K562 (cell line): Measurements from ENCODE around the gene MYL4. TPM values are rescaled to one million over a fixed set of nuclear protein-coding genes. Genes with fewer than 3 reads are reported as not detected.

Source experiments
- ATF1 ChIP-seq, 2 experiments: fragments of 450-650 bp in 1 of 2; IDR thresholded peaks; 2 replicates each; pipeline ENCODE4 v1.6.1; 2016; ENCODE audit warnings: missing compliant biosample characterization in 1 of 2, missing genetic modification characterization in 1 of 2
- CBFA2T3 ChIP-seq: fragments of 450-650 bp; IDR thresholded peaks from 2 replicates; pipeline ENCODE4 v1.6.1; 2017
- CBX8 ChIP-seq: fragments of 200-600 bp; sonication (generic); IDR thresholded peaks from 2 replicates; pipeline ENCODE4 v1.6.1; 2012; ENCODE audit warnings: borderline replicate concordance, mixed run types, low read depth, mild to moderate bottlenecking, moderate library complexity, mixed read lengths, low read length, control low read depth, inconsistent platforms; ENCODE audit not compliant: poor library complexity, severe bottlenecking; ENCODE audit errors: extremely low read depth
- ETS1 ChIP-seq: conservative IDR thresholded peaks from 2 replicates; pipeline ENCODE4 v1.6.1; 2011; ENCODE audit warnings: low read depth, mild to moderate bottlenecking, low read length; ENCODE audit not compliant: control insufficient read depth
- HDAC8 ChIP-seq: fragments of 450-650 bp; IDR thresholded peaks from 2 replicates; pipeline ENCODE4 v1.6.1; 2016; ENCODE audit warnings: mild to moderate bottlenecking, missing genetic modification characterization, moderate library complexity, missing compliant biosample characterization
- HMG20A ChIP-seq: fragments of 450-650 bp; formaldehyde crosslinking; conservative IDR thresholded peaks from 2 replicates; pipeline ENCODE4 v1.4.0; 2020; ENCODE audit warnings: mild to moderate bottlenecking, mixed read lengths
- JUND ChIP-seq, 2 experiments: IDR thresholded peaks; 2 replicates in 1 of 2; 3 replicates in 1 of 2; pipeline ENCODE4 v1.6.1; 2011; ENCODE audit warnings: borderline replicate concordance in 2 of 2, low read depth in 2 of 2, low read length in 2 of 2, improper control_type of control experiment in 1 of 2, missing biosample characterization in 1 of 2, missing genetic modification characterization in 1 of 2, missing genetic modification reagents in 1 of 2
- MEIS2 ChIP-seq: fragments of 450-650 bp; IDR thresholded peaks from 2 replicates; pipeline ENCODE4 v1.6.1; 2014; ENCODE audit warnings: mild to moderate bottlenecking; ENCODE audit not compliant: partially characterized antibody
- NCOA1 ChIP-seq: fragments of 450-650 bp; IDR thresholded peaks from 2 replicates; pipeline ENCODE4 v1.6.1; 2016; ENCODE audit warnings: low read depth
- NR1H2 ChIP-seq: sonication (generic); formaldehyde crosslinking; IDR thresholded peaks from 2 replicates; pipeline ENCODE4 v1.4.0; 2020; ENCODE audit warnings: mild to moderate bottlenecking, missing genetic modification reagents
- NR2C1 ChIP-seq, 2 experiments: fragments of 450-650 bp; IDR thresholded peaks; 2 replicates each; pipeline ENCODE4 v1.6.1; 2017; ENCODE audit warnings: mild to moderate bottlenecking in 2 of 2, antibody characterized with exemption in 1 of 2, inconsistent platforms in 1 of 2, missing compliant biosample characterization in 1 of 2, missing genetic modification characterization in 1 of 2
- POLR2B ChIP-seq: fragments of 450-650 bp; IDR thresholded peaks from 2 replicates; pipeline ENCODE4 v1.6.1; 2018; ENCODE audit warnings: low read depth; ENCODE audit not compliant: partially characterized antibody
- SMAD2 ChIP-seq: fragments of 150-350 bp; IDR thresholded peaks from 2 replicates; pipeline ENCODE4 v1.6.1; 2014; ENCODE audit warnings: low read depth, mild to moderate bottlenecking, low read length
- TBP ChIP-seq: optimal IDR thresholded peaks from 2 replicates; pipeline ENCODE3; 2011; ENCODE audit warnings: low read depth, low read length, improper control_type of control experiment
- TFAP4 ChIP-seq: sonication (generic); formaldehyde crosslinking; IDR thresholded peaks from 2 replicates; pipeline ENCODE4 v1.8.0; 2022; ENCODE audit warnings: missing genetic modification reagents, mild to moderate bottlenecking, moderate library complexity, borderline replicate concordance
- THAP12 ChIP-seq: fragments of 250-450 bp; sonication (Bioruptor Pico); IDR thresholded peaks from 2 replicates; pipeline ENCODE4 v1.9.0; 2021; ENCODE audit warnings: mild to moderate bottlenecking, inconsistent platforms
- YY1 ChIP-seq, 3 experiments: IDR thresholded peaks; 2 replicates each; pipeline ENCODE4 v1.6.1; 2011; ENCODE audit warnings: low read length in 2 of 3, mild to moderate bottlenecking in 2 of 3, moderate library complexity in 2 of 3, borderline replicate concordance in 1 of 3, control low read depth in 1 of 3, low read depth in 1 of 3; ENCODE audit not compliant: insufficient read depth in 3 of 3, insufficient replicate concordance in 2 of 3, control insufficient read depth in 1 of 3, insufficient read length in 1 of 3; ENCODE audit errors: extremely low read depth in 1 of 3
- ZBTB17 ChIP-seq: fragments of 450-650 bp; formaldehyde crosslinking; IDR thresholded peaks from 2 replicates; pipeline ENCODE4 v1.4.0; 2020; ENCODE audit warnings: mild to moderate bottlenecking
- ZBTB7A ChIP-seq: IDR thresholded peaks from 2 replicates; pipeline ENCODE4 v1.6.1; 2011; ENCODE audit warnings: low read depth, mild to moderate bottlenecking, low read length, moderate library complexity, borderline replicate concordance; ENCODE audit not compliant: control insufficient read depth
- ZNF436 ChIP-seq: fragments of 250-450, 450-650 bp; sonication (Bioruptor Pico); formaldehyde crosslinking; IDR thresholded peaks from 2 replicates; pipeline ENCODE4 v1.7.0; 2020; ENCODE audit warnings: mild to moderate bottlenecking
- ZNF766 ChIP-seq: fragments of 200-800 bp; sonication (Bioruptor generic); conservative IDR thresholded peaks from 2 replicates; pipeline ENCODE4 v1.6.1; 2016; ENCODE audit warnings: missing genetic modification characterization, missing compliant biosample characterization
- polyA plus RNA-seq, 8 experiments: library from polyadenylated mRNA; depleted of rRNA in 4 of 8; stranded (reverse) in 5 of 8; unstranded in 3 of 8; fragments of >200 nt; fragmentation: Nextera tagmentation in 2 of 8; fragmentation: Illumina TruSeq in 1 of 8; extraction: Ambion mirVana in 2 of 8; extraction: Trizol in 1 of 8; gene quantifications; 2 replicates each; pipeline versions ENCODE4 v1.2.1 to v1.2.3, GENCODE V29; 2011 to 2014; ENCODE audit warnings: inconsistent platforms in 1 of 8, missing spikeins in 1 of 8
- total RNA-seq, 7 experiments: library from RNA; depleted of rRNA in 6 of 7; stranded (reverse); fragments of >200 nt in 6 of 7; fragmentation: Illumina TruSeq in 2 of 7; extraction: Trizol in 2 of 7; gene quantifications; 2 replicates each; pipeline versions ENCODE4 v1.2.1 to v1.2.3, GENCODE V29; 2011 to 2021; ENCODE audit warnings: low replicate concordance in 1 of 7

Gene MYL4
- total and polyA plus RNA-seq, 9 of the 15 experiments (the other 6 are each of a cell fraction or from before 2014, with no cell fraction given): 117 to 423 (median 221) TPM

DNA sequence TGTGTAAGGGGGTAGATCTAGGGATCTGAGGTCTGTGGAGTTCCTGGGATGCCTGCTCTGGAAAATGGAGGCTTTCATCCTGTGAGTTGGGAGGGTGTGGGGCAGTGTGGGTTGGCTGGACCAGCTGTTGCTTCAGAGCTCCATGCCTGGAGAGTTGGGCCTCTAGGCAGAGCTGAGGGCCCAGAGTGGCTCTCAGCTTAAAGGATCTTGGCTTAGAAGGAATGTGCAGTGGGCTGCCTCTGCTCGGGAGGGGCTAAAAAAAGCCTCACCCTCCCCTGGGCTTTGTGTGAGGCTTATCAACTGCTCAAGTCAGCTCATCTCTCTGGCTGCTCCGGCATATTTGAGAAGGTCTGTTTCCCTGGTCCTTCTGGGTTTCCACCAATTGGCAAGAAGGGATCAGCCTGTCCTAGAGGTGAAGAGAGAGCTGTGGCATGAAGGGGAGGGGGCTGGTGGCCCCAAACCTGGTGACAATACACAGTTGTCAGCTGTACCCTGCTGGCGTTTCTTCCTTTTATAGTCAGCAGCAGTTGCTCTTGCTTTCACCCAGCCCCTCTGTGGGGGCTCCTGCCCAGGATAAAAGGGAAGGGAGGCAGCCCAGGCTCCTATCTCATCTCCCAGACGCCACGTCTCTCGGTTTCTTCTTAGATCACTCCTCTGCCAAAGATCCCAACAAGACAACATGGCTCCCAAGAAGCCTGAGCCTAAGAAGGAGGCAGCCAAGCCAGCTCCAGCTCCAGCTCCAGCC, at the start of gene MYL4 (continued):
- 0 out of 2 replicates have a peak, but pooled peaks have one; percentile 2 for TF ChIP-seq JUND (IDR thresholded peaks at IDR 0.05; ENCODE audit: borderline replicate concordance, low read depth, low read length)
- no peak for TF ChIP-seq JUND (tag; IDR thresholded peaks at IDR 0.05; ENCODE audit: borderline replicate concordance, low read depth, low read length)
- TF ChIP-seq HDAC8 (tag): no peak
- TF ChIP-seq NR1H2 (CRISPR knock-in tag): no peak
- peak; percentile 82 for TF ChIP-seq TFAP4 (CRISPR knock-in tag)
- no peak for TF ChIP-seq CBX8
- TF ChIP-seq HMG20A (CRISPR knock-in tag): no peak
- TF ChIP-seq ZNF436: no peak
- TF ChIP-seq CBFA2T3: peak; percentile 70
- TF ChIP-seq NCOA1: no peak; the same call in 1 of the 2 replicates
- peak; percentile 4 to 80 (median 27) for TF ChIP-seq YY1 (IDR thresholded peaks at IDR 0.05; ENCODE audit: borderline replicate concordance in 1 of 3, control insufficient read depth in 1 of 3, extremely low read depth in 1 of 3, insufficient read depth in 3 of 3, insufficient read length in 1 of 3, insufficient replicate concordance in 2 of 3, low read depth in 1 of 3, low read length in 2 of 3)
- TF ChIP-seq SMAD2: no peak
- TF ChIP-seq NR2C1 (IDR thresholded peaks at IDR 0.05): no peak
- peak; percentile 35; the same call in 1 of the 2 replicates for TF ChIP-seq NR2C1 (tag; IDR thresholded peaks at IDR 0.05)
- no peak for TF ChIP-seq ATF1 (CRISPR knock-in tag; IDR thresholded peaks at IDR 0.05)
- TF ChIP-seq ATF1 (tag; IDR thresholded peaks at IDR 0.05): peak; percentile 6; the same call in 1 of the 2 replicates
- peak; percentile 60 for TF ChIP-seq ZBTB7A
- no peak for TF ChIP-seq ETS1
- peak; percentile 50 for TF ChIP-seq MEIS2
- peak; percentile 38 for TF ChIP-seq POLR2B
- TF ChIP-seq ZBTB17 (CRISPR knock-in tag): peak; percentile 40; the same call in 1 of the 2 replicates
- TF ChIP-seq THAP12: 0 out of 2 replicates have a peak, but pooled peaks have one; percentile 32
- peak; percentile 67 for TF ChIP-seq TBP
- peak; percentile 55; the same call in 1 of the 2 replicates for TF ChIP-seq ZNF766 (CRISPR knock-in tag)
